CD14-positive monocyte (primary cell): ENCODE measurements around the gene TXNRD2. TPM values are rescaled to one million over a fixed set of nuclear protein-coding genes. Genes with fewer than 3 reads are reported as not detected.
A peak's percentile ranks its signal among the peaks of the same experiment; 100 is the strongest.
"Not testable (repeated sequence)": the region's sequence is repeated elsewhere in the genome, so short reads cannot be mapped to it uniquely, and the experiment has no call there.

Source experiments
- DNase-seq, 3 donors: peaks; one replicate each; pipeline ENCODE4 v3.0.0-alpha.2; 2011 to 2022
- H2AFZ ChIP-seq: 2 replicates; pipeline ENCODE4 v1.6.0; 2012; ENCODE audit warnings: mild to moderate bottlenecking, low read depth, low read length, inconsistent platforms; ENCODE audit not compliant: insufficient read depth, poor library complexity, severe bottlenecking
- H3K27ac ChIP-seq, 2 donors: 1 replicate in 1 of 2; 2 replicates in 1 of 2; pipeline ENCODE4 v1.5.1; 2012 to 2013; ENCODE audit warnings: low read length in 2 of 2, control low read depth in 1 of 2, inconsistent platforms in 1 of 2, low read depth in 1 of 2, mild to moderate bottlenecking in 1 of 2
- H3K27me3 ChIP-seq, 2 donors: one replicate each; pipeline versions ENCODE4 v1.6.0 to v1.6.1; 2011 to 2013; ENCODE audit warnings: low read length in 2 of 2; ENCODE audit not compliant: control insufficient read depth in 2 of 2, insufficient read depth in 2 of 2
- H3K36me3 ChIP-seq, 2 donors: replicated peaks in 1 of 2; 1 replicate in 1 of 2; 2 replicates in 1 of 2; pipeline versions ENCODE4 v1.5.1 to v1.6.1; 2012 to 2013; ENCODE audit warnings: low read length in 2 of 2, control low read depth in 1 of 2, inconsistent platforms in 1 of 2, mild to moderate bottlenecking in 1 of 2; ENCODE audit not compliant: insufficient read depth in 2 of 2, control insufficient read depth in 1 of 2
- H3K4me1 ChIP-seq, 2 donors: 1 replicate in 1 of 2; 2 replicates in 1 of 2; pipeline versions ENCODE4 v1.5.1 to v1.6.1; 2012 to 2013; ENCODE audit warnings: low read length in 2 of 2, control low read depth in 1 of 2, inconsistent platforms in 1 of 2, mild to moderate bottlenecking in 1 of 2, moderate library complexity in 1 of 2; ENCODE audit not compliant: insufficient read depth in 2 of 2, control insufficient read depth in 1 of 2
- H3K4me2 ChIP-seq: replicated peaks from 2 replicates; pipeline ENCODE3; 2012; ENCODE audit warnings: low read length, moderate library complexity, mild to moderate bottlenecking; ENCODE audit not compliant: poor library complexity, severe bottlenecking; ENCODE audit errors: extremely low read depth
- H3K4me3 ChIP-seq, 3 experiments: fragments of 200-600 bp in 1 of 3; sonication (generic) in 1 of 3; replicated peaks in 1 of 3; 1 replicate in 2 of 3; 2 replicates in 1 of 3; pipeline ENCODE4 v1.5.1; 2011 to 2013; ENCODE audit warnings: low read length in 3 of 3, mild to moderate bottlenecking in 3 of 3, control low read depth in 2 of 3, low read depth in 2 of 3, inconsistent platforms in 1 of 3, moderate library complexity in 1 of 3
- H3K79me2 ChIP-seq: 2 replicates; pipeline ENCODE4 v1.6.0; 2012; ENCODE audit warnings: mild to moderate bottlenecking, control low read depth, inconsistent platforms, low read length, moderate library complexity; ENCODE audit not compliant: insufficient read depth
- H3K9ac ChIP-seq: 2 replicates; pipeline ENCODE4 v1.6.0; 2017; ENCODE audit warnings: low read length, mild to moderate bottlenecking; ENCODE audit not compliant: insufficient read depth, poor library complexity, severe bottlenecking
- H3K9me3 ChIP-seq, 2 donors: replicated peaks in 1 of 2; 1 replicate in 1 of 2; 2 replicates in 1 of 2; pipeline versions ENCODE4 v1.5.1 to v1.6.1; 2012 to 2013; ENCODE audit warnings: low read length in 2 of 2, control low read depth in 1 of 2; ENCODE audit not compliant: control insufficient read depth in 1 of 2, insufficient read depth in 1 of 2
- H4K20me1 ChIP-seq: 2 replicates; pipeline ENCODE4 v1.6.0; 2012; ENCODE audit warnings: mild to moderate bottlenecking, low read length, control low read depth, moderate library complexity; ENCODE audit not compliant: insufficient read depth
- H3K27ac Mint-ChIP-seq, 7 donors: one replicate each; pipeline ENCODE4 v1.8.0; 2020; ENCODE audit warnings: mild to moderate bottlenecking in 7 of 7, mixed read lengths in 7 of 7, moderate library complexity in 6 of 7, inconsistent platforms in 2 of 7
- H3K27me3 Mint-ChIP-seq, 3 donors: one replicate each; pipeline ENCODE4 v1.8.0; 2021 to 2022; ENCODE audit warnings: low read depth in 3 of 3, mild to moderate bottlenecking in 3 of 3, mixed read lengths in 3 of 3, moderate library complexity in 3 of 3, inconsistent platforms in 1 of 3
- H3K36me3 Mint-ChIP-seq, 2 donors: one replicate each; pipeline ENCODE4 v1.8.0; 2020; ENCODE audit warnings: mixed read lengths in 2 of 2, inconsistent platforms in 1 of 2, mild to moderate bottlenecking in 1 of 2
- H3K4me1 Mint-ChIP-seq: one replicate; pipeline ENCODE4 v1.8.0; 2020; ENCODE audit warnings: mild to moderate bottlenecking, mixed read lengths
- H3K4me3 Mint-ChIP-seq, 2 donors: one replicate each; pipeline ENCODE4 v1.8.0; 2020; ENCODE audit warnings: mild to moderate bottlenecking in 2 of 2, mixed read lengths in 2 of 2, moderate library complexity in 1 of 2
- H3K9me3 Mint-ChIP-seq, 7 donors: one replicate each; pipeline ENCODE4 v1.8.0; 2020 to 2022; ENCODE audit warnings: mixed read lengths in 7 of 7, mild to moderate bottlenecking in 6 of 7, moderate library complexity in 6 of 7, inconsistent platforms in 2 of 7
- WGBS: methylation state at CpG from one replicate; pipeline ENCODE4 v1.1.5; 2013; ENCODE audit warnings: missing lambda C conversion rate; ENCODE audit not compliant: insufficient coverage; 5-methylcytosine and 5-hydroxymethylcytosine counted together
- intact Hi-C, 2 donors: fragments of 100-400 bp; cut with micrococcal nuclease; formaldehyde crosslinking; loops; one replicate each; pipeline versions ENCODE4 v1.15.0 to v1.15.1; 2023
- polyA plus RNA-seq, 3 donors: library from polyadenylated mRNA; depleted of rRNA in 1 of 3; unstranded in 2 of 3; stranded (reverse) in 1 of 3; fragments of 300-500 nt in 2 of 3; fragments of >200 nt in 1 of 3; fragmentation: Illumina TruSeq in 2 of 3; gene quantifications; 1 replicate in 2 of 3; 2 replicates in 1 of 3; pipeline ENCODE4 v1.2.3, GENCODE V29; 2012 to 2021
- TF ChIP-seq, protein P1 (sequence below): fragments of 200-600 bp; IDR thresholded peaks from one replicate; pipeline ENCODE4 v1.8.0; 2022; ENCODE audit warnings: antibody characterized with exemption, mild to moderate bottlenecking

TXNRD2 gene
- polyA plus RNA-seq, 3 donors, result 24.9 to 54.9 (median 30.8) TPM

DNA sequence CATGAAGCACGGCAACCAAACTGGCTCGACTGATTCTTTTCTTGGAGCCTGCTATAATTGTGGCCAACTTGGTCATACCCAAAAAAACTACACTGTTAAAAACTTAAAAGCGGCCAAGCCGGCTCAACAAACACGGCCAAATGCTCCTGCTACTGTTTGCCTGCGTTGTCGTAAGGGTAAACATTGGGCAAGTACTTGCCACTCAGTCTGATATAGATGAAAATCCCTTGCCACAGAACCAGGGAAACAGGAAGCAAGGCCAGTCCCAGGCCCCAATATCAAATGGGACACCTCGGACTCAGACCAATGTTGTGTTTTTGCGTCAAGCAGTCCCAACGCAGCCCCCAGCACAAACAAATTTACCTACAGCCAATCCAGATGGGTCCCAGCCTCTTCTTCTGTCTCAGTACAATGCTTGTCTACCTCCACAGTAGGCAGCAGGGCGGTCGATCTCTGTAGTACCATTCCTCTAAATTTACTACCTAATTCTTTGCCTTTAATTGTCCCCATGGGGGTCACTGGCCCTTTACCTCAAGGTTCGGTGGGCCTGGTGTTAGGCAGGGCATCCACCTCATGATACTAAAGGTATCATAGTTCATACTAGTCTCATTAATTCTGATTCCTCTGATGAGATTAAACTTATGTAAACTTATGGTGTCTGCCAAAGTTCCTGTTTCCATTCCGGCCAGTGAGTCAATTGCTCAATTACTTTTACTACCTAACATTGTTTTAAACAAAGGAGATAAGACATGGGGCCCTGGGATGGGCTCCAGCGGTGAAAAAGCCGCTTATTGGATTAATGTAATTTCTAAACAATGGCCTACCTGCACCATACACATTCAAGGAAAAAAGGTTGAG lies 3.8 kb downstream of the TXNRD2 start:
- H3K4me3 Mint-ChIP-seq, result peak overlapping the region; percentile 37 to 80
- H3K4me1 Mint-ChIP-seq, result peaks cover 70% of the 10 kb centered on the region
- H3K27ac Mint-ChIP-seq, result peak overlapping the region; percentile 88 to 95 (median 93)
- H3K4me2 ChIP-seq, result peak overlapping the region; percentile 30
- no peaks in the 10 kb centered on the region for H3K36me3 ChIP-seq
- H3K9ac ChIP-seq, result peak overlapping the region; percentile 29
- peaks cover 57 to 70% of the 10 kb centered on the region in 2 donors for H3K4me1 ChIP-seq
- intact Hi-C loops, result no loop called here
- H4K20me1 ChIP-seq, result no peaks in the 10 kb centered on the region
- H3K9me3 ChIP-seq, result peaks cover 3 to 9% of the 10 kb centered on the region in 2 donors
- H2AFZ ChIP-seq, result peak overlapping the region; percentile 0
- H3K27me3 ChIP-seq, result no peaks in the 10 kb centered on the region
- peak overlapping the region in 1 of 3 experiments; percentile 31 for H3K4me3 ChIP-seq
- H3K27me3 Mint-ChIP-seq, result peaks cover 0 to 2% (median 0%) of the 10 kb centered on the region in 3 donors
- peaks cover 51% of the 10 kb centered on the region for H3K79me2 ChIP-seq
- TF ChIP-seq, protein P1, sequence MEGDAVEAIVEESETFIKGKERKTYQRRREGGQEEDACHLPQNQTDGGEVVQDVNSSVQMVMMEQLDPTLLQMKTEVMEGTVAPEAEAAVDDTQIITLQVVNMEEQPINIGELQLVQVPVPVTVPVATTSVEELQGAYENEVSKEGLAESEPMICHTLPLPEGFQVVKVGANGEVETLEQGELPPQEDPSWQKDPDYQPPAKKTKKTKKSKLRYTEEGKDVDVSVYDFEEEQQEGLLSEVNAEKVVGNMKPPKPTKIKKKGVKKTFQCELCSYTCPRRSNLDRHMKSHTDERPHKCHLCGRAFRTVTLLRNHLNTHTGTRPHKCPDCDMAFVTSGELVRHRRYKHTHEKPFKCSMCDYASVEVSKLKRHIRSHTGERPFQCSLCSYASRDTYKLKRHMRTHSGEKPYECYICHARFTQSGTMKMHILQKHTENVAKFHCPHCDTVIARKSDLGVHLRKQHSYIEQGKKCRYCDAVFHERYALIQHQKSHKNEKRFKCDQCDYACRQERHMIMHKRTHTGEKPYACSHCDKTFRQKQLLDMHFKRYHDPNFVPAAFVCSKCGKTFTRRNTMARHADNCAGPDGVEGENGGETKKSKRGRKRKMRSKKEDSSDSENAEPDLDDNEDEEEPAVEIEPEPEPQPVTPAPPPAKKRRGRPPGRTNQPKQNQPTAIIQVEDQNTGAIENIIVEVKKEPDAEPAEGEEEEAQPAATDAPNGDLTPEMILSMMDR, result no peak
- WGBS, result 42% methylated on average over 6 of the region's 16 CpGs
- H3K27ac ChIP-seq, result peak overlapping the region; percentile 77 to 81
- H3K9me3 Mint-ChIP-seq, result peaks cover 6 to 14% (median 8%) of the 10 kb centered on the region in 7 donors
- peaks cover 16 to 24% of the 10 kb centered on the region in 2 donors for H3K36me3 Mint-ChIP-seq
- DNase-seq, result peak in 2 of 3 donors; percentile 52 to 61

DNA sequence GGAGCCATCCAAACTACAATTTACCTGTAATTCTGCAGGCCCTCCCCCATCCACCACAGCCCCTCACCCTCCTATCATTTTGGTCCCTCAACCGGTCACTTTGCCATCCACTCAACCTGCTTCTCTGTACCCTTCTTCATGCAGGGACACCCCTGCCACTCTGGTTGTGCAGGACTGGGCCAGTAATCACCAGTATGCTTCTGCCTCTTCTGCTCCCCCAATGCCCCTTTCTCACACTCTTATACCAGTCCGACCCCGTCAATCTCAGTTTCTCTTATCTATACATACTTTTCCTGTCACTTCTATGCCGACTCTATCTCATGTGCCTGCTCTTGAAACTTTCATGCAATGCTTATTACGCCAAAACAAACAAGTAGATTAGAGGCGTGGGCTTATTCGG lies 5.1 kb downstream of the TXNRD2 start:
- Histone ChIP-seq H3K79me2 (peaks cover 38% of the 10 kb centered on the region), H3K9me3 (peaks cover 3 to 9% of the 10 kb centered on the region in 2 donors), H3K36me3 (no peaks in the 10 kb centered on the region), H4K20me1 (no peaks in the 10 kb centered on the region), H3K27me3 (no peaks in the 10 kb centered on the region), H3K27ac (no peak overlapping the region), H3K9ac (no peak overlapping the region), H2AFZ (no peak overlapping the region), H3K4me2 (no peak overlapping the region), H3K4me1 (peaks cover 62 to 74% of the 10 kb centered on the region in 2 donors), H3K4me3 (no peak overlapping the region)
- peak overlapping the region in 2 of 7 donors; percentile 60 to 73 for H3K27ac Mint-ChIP-seq
- WGBS, result 100% methylated on average over 7 of the region's 7 CpGs
- H3K27me3 Mint-ChIP-seq, result peaks cover 0 to 2% (median 0%) of the 10 kb centered on the region in 3 donors
- H3K4me3 Mint-ChIP-seq, result no peak overlapping the region
- peaks cover 16 to 24% of the 10 kb centered on the region in 2 donors for H3K36me3 Mint-ChIP-seq
- intact Hi-C loops, result no loop called here
- peaks cover 74% of the 10 kb centered on the region for H3K4me1 Mint-ChIP-seq
- no peak for DNase-seq
- peaks cover 6 to 14% (median 8%) of the 10 kb centered on the region in 7 donors for H3K9me3 Mint-ChIP-seq
- TF ChIP-seq, protein P1, result no peak

DNA sequence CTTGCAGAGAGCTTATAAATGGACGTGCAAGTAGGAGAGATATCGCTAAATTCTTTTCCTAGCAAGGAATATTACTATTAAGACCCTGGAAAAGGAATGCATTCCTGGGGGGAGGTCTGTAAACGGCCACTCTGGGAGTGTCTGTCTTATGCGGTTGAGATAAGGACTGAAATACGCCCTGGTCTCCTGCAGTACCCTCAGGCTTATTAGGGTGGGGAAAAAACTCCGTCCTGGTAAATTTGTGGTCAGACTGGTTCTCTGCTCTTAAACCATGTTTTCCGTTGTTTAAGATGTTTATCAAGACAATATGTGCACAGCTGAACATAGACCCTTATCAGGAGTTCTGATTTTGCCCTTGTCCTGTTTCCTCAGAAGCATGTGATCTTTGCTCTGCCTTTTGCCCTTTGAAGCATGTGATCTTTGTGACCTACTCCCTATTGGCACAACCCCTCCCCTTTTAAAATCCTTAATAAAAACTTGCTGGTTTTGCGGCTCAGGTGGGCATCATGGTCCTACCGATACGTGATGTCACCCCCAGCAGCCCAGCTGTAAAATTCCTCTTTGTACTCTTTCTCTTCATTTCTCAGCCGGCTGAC lies 6.4 kb downstream of the TXNRD2 start:
- H3K27me3 ChIP-seq, H3K27me3 Mint-ChIP-seq, H3K9me3 ChIP-seq, H4K20me1 ChIP-seq, H3K9ac ChIP-seq, H2AFZ ChIP-seq, H3K4me3 Mint-ChIP-seq, H3K4me2 ChIP-seq, H3K27ac ChIP-seq, DNase-seq, intact Hi-C loops, H3K36me3 ChIP-seq, H3K27ac Mint-ChIP-seq, H3K4me3 ChIP-seq: not testable (repeated sequence)
- Histone ChIP-seq H3K79me2 (peaks cover 28% of the 10 kb centered on the region), H3K4me1 (peaks cover 51 to 65% of the 10 kb centered on the region in 2 donors)
- Mint-ChIP-seq H3K4me1 (peaks cover 64% of the 10 kb centered on the region), H3K9me3 (peaks cover 6 to 14% (median 8%) of the 10 kb centered on the region in 7 donors), H3K36me3 (peaks cover 26 to 35% of the 10 kb centered on the region in 2 donors)
- WGBS, result 83% methylated on average over 7 of the region's 11 CpGs
